Erythroblast (primary cell): ENCODE results near the gene PHF21B.
"Not testable (repeated sequence)": the region's sequence is repeated elsewhere in the genome, so short reads cannot be mapped to it uniquely, and the experiment has no call there.

Experiments used
- DNase-seq, 2 experiments: peaks; one replicate each; lab custom pipeline; 2025; lab: John Stamatoyannopoulos, UW
- GATA1 ChIP-seq: IDR thresholded peaks from 2 replicates; pipeline ENCODE4 v1.6.1; 2011; ENCODE audit warnings: low read depth, mild to moderate bottlenecking, control low read depth, low read length, moderate library complexity
- POLR2A ChIP-seq: IDR thresholded peaks from 2 replicates; pipeline ENCODE4 v1.6.1; 2011; ENCODE audit warnings: mild to moderate bottlenecking, low read length

PHF21B gene

DNA sequence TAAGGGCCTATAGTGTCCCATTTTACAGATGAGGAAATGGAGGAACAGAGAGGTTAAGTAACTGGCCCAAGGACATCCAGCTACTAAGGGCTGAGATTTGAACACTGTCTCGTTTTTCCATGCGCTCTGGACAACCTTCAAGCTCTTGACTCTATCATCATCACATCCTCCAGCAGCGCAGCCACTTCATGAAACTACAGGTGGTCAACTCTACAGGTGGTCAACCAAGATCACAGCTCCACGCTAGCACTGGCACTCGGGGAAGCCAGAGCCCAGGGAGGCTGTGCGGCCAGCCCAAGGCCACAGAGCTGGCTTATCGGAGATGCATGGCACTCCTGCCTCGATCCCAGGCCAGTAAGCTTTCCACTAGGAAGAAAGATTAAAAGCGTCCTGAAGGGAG, 40.0 kb downstream of the PHF21B start:
- no peak for DNase-seq
- TF ChIP-seq POLR2A (no peak), GATA1 (no peak)

GRCh38 chr22:44968736-44969135, 41.1 kb downstream of the PHF21B start:
- TF ChIP-seq GATA1 (no peak), POLR2A (no peak)

GRCh38 chr22:44965171-44965570, 44.6 kb downstream of the PHF21B start:
- no peak for TF ChIP-seq POLR2A
- TF ChIP-seq GATA1 = no peak
- no peak for DNase-seq

More at GRCh38 chr22:44968736-44969135, 41.1 kb downstream of the PHF21B start:
- DNase-seq = no peak

DNA sequence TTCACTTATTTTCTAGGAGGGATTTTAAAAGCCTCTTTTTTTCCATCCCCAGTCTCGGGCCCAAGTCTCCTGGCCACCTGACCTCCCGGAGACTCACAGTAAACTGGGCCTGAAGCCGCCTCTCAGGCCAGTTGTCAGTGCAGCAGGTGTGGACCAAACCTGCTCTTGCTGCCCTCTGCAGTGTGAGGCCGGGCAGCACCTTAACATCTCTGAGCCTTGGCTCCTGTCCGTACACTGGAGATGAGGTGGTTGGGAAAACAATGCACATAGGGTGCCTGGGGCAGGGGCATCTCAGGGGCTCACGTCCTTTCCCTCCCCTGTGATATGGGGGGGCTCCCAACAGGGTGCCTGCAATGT, 45.1 kb downstream of the PHF21B start:
- DNase-seq = no peak
- no peak for TF ChIP-seq POLR2A
- no peak for TF ChIP-seq GATA1

GRCh38 chr22:44963832-44964721, 45.7 kb downstream of the PHF21B start:
- no peak for DNase-seq
- TF ChIP-seq GATA1 (no peak), POLR2A (no peak)

- TF ChIP-seq POLR2A = no peak
- TF ChIP-seq GATA1 = no peak
These were observed 46.9 kb downstream of the PHF21B start for GRCh38 chr22:44962741-44963454.

DNA sequence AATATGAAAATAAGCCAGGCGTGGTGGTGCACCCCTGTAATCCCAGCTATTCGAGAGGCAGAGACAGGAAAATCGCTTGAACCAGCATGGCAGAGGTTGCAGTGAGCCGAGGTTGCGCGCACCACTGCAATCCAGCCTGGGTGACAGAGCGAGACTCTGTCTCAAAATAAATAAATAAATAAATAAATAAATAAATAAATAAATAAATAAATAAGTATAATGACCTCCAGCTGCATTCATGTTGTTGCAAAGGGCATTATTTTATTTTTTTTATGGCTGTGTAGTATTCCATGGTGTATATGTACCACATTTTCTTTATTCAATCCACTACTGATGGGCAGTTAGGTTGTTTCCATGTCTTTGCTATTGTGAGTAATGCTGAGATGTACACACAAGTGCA, 48.1 kb downstream of the PHF21B start:
- DNase-seq = not testable (repeated sequence)

More at GRCh38 chr22:44962741-44963454, 46.9 kb downstream of the PHF21B start:
- no peak for DNase-seq

GRCh38 chr22:44956840-44957767, 52.7 kb downstream of the PHF21B start:
- no peak for DNase-seq
- no peak for TF ChIP-seq POLR2A
- TF ChIP-seq GATA1 = no peak

- TF ChIP-seq POLR2A (no peak), GATA1 (no peak)
- DNase-seq = no peak
These were observed 54.7 kb downstream of the PHF21B start for GRCh38 chr22:44955102-44955501.

GRCh38 chr22:44954149-44954548, 55.7 kb downstream of the PHF21B start:
- DNase-seq = no peak
- TF ChIP-seq POLR2A (no peak), GATA1 (no peak)

DNA sequence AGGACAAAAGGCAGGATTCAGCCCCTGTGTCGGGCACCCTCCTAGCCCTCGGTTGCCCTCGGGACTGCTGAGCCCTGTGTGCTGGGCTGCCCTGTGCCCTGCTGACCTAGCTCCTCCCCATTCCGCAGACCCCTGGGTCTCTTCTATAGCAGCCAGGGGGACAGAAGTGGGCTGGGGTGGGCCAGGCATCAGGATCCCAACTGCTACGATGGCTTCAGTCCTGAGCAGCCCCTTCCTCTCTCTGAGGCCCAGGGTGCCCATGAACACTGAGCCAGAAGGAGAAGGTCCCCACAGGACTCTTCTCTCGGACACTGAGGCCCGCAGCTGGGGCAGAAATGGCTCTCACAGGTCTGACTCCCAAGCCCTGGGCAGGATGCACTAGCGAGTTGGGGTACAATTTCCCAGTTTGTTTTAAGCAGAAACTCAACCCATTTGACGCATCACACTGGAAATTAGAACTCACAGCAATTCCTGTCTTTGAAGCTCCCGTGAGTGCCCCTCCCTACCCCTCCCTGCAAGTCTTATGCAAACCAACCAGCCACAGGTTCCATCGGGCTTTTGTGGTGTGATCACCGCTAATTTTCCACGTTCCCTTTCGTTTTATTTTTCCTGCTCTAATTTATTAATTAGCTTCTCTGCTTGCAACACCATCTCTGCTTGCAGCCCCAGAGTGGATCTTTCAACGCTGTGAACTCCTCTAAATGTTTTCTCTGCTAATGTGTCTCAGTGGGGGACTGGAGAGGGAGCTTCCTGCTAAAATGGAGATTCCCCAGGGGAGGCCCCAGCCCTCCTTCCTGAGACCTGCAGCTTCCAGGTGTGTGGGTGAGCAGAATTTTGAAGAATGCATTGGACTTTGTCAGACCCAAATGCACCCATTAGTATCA, 56.7 kb downstream of the PHF21B start:
- DNase-seq = no peak
- TF ChIP-seq POLR2A = no peak
- TF ChIP-seq GATA1 = no peak

DNA sequence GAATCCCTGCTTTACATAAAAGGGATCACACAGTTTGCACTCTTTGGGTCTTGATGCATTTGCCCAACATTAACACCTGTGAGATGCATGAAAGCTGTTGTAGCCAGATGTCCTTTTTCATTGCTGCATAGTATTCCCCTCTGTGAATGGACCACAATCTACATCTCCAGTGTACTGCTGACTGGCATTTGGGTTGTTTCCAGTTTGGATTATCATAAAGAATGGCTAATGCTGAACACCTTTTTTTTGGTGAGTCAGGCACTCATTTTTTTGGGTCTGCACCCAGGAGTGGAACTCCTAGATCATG, 58.3 kb downstream of the PHF21B start:
- no peak for TF ChIP-seq POLR2A
- no peak for TF ChIP-seq GATA1
- no peak for DNase-seq

GRCh38 chr22:44950806-44951509, 58.8 kb downstream of the PHF21B start:
- no peak for TF ChIP-seq GATA1
- no peak for TF ChIP-seq POLR2A
- DNase-seq = no peak
